ENCODE measurements around the gene SIVA1. TPM values are rescaled to one million over a fixed set of nuclear protein-coding genes. Genes with fewer than 3 reads are reported as not detected.
A peak's percentile ranks its signal among the peaks of the same experiment; 100 is the strongest.

The SIVA1 gene
- total RNA-seq, 1 donor from 2014 or later, result 30.5 TPM

- Mint-ChIP-seq H3K36me3 (ENCODE audit: unreplicated experiment) (no peaks in the 10 kb centered on the region), H3K27ac (ENCODE audit: unreplicated experiment) (peak overlapping the region; percentile 38), H3K4me3 (ENCODE audit: unreplicated experiment) (peak overlapping the region; percentile 20), H3K4me1 (ENCODE audit: low read depth, unreplicated experiment) (peaks cover 20% of the 10 kb centered on the region), H3K9me3 (ENCODE audit: unreplicated experiment) (peaks cover 9% of the 10 kb centered on the region), H3K27me3 (ENCODE audit: unreplicated experiment) (peaks cover 14% of the 10 kb centered on the region)
- TF ChIP-seq CTCF (IDR thresholded peaks at IDR 0.05; ENCODE audit: partially characterized antibody, unreplicated experiment), result no peak
- DNase-seq, result peak; percentile 18
These were observed 51.0 kb downstream of the SIVA1 start for GRCh38 chr14:104803912-104804410.

- DNase-seq, result peak; percentile 27
- TF ChIP-seq CTCF (IDR thresholded peaks at IDR 0.05; ENCODE audit: partially characterized antibody, unreplicated experiment), result no peak
- H3K27me3 Mint-ChIP-seq (ENCODE audit: unreplicated experiment), result peaks cover 9% of the 10 kb centered on the region
- H3K36me3 Mint-ChIP-seq (ENCODE audit: unreplicated experiment), result no peaks in the 10 kb centered on the region
- H3K27ac Mint-ChIP-seq (ENCODE audit: unreplicated experiment), result peak overlapping the region; percentile 15
- H3K9me3 Mint-ChIP-seq (ENCODE audit: unreplicated experiment), result peaks cover 9% of the 10 kb centered on the region
- peaks cover 14% of the 10 kb centered on the region for H3K4me1 Mint-ChIP-seq (ENCODE audit: low read depth, unreplicated experiment)
- no peak overlapping the region for H3K4me3 Mint-ChIP-seq (ENCODE audit: unreplicated experiment)
These were observed 51.8 kb downstream of the SIVA1 start for GRCh38 chr14:104804481-104805325.

- no peak for TF ChIP-seq CTCF (IDR thresholded peaks at IDR 0.05; ENCODE audit: partially characterized antibody, unreplicated experiment)
- peaks cover 6% of the 10 kb centered on the region for H3K9me3 Mint-ChIP-seq (ENCODE audit: unreplicated experiment)
- no peaks in the 10 kb centered on the region for H3K36me3 Mint-ChIP-seq (ENCODE audit: unreplicated experiment)
- H3K27ac Mint-ChIP-seq (ENCODE audit: unreplicated experiment), result no peak overlapping the region
- no peak overlapping the region for H3K4me3 Mint-ChIP-seq (ENCODE audit: unreplicated experiment)
- H3K4me1 Mint-ChIP-seq (ENCODE audit: low read depth, unreplicated experiment), result peaks cover 12% of the 10 kb centered on the region
- DNase-seq, result no peak
- H3K27me3 Mint-ChIP-seq (ENCODE audit: unreplicated experiment), result peaks cover 6% of the 10 kb centered on the region
These were observed 52.4 kb downstream of the SIVA1 start for GRCh38 chr14:104805326-104805678.

- TF ChIP-seq CTCF (IDR thresholded peaks at IDR 0.05; ENCODE audit: partially characterized antibody, unreplicated experiment), result no peak
- H3K36me3 Mint-ChIP-seq (ENCODE audit: unreplicated experiment), result no peaks in the 10 kb centered on the region
- no peak overlapping the region for H3K27ac Mint-ChIP-seq (ENCODE audit: unreplicated experiment)
- no peak overlapping the region for H3K4me3 Mint-ChIP-seq (ENCODE audit: unreplicated experiment)
- peak; percentile 16 for DNase-seq
- peaks cover 6% of the 10 kb centered on the region for H3K27me3 Mint-ChIP-seq (ENCODE audit: unreplicated experiment)
- H3K4me1 Mint-ChIP-seq (ENCODE audit: low read depth, unreplicated experiment), result peaks cover 12% of the 10 kb centered on the region
- H3K9me3 Mint-ChIP-seq (ENCODE audit: unreplicated experiment), result peaks cover 6% of the 10 kb centered on the region
These were observed 53.1 kb downstream of the SIVA1 start for GRCh38 chr14:104805941-104806624.
